ENCODE results near the gene LPCAT3.

The LPCAT3 gene

GRCh38 chr12:6950811-6951540 lies 67.3 kb downstream of the LPCAT3 start, which contains the start of gene PTPN6:
Gene PTPN6 (plus strand): TSS chr12:6951356. CDS start chr12:6951513, 157 bp downstream.
- no peak for DNase-seq

GRCh38 chr12:6950401-6950801 lies 67.9 kb downstream of the LPCAT3 start:
- DNase-seq = no peak

GRCh38 chr12:6948873-6949594 lies 69.2 kb downstream of the LPCAT3 start:
- DNase-seq = no peak

GRCh38 chr12:6947615-6948014 lies 70.7 kb downstream of the LPCAT3 start:
- no peak for DNase-seq

GRCh38 chr12:6946920-6947374 lies 71.3 kb downstream of the LPCAT3 start:
- no peak for DNase-seq

GRCh38 chr12:6946033-6946919 lies 72.0 kb downstream of the LPCAT3 start:
- peak; percentile 98 for DNase-seq

- no peak for DNase-seq
These were observed 72.7 kb downstream of the LPCAT3 start for GRCh38 chr12:6945613-6946012.

GRCh38 chr12:6944381-6945186 lies 73.7 kb downstream of the LPCAT3 start:
- peak; percentile 95 for DNase-seq

GRCh38 chr12:6943722-6944380 lies 74.4 kb downstream of the LPCAT3 start, which contains the start of the genes C12orf57 and RNU7-1:
Gene C12orf57 (plus strand): TSS chr12:6944022. CDS start chr12:6944122, 100 bp downstream.
Gene RNU7-1 (plus strand): TSS chr12:6943816.
- DNase-seq = peak; percentile 84

GRCh38 chr12:6943389-6943721 lies 74.9 kb downstream of the LPCAT3 start:
- peak; percentile 89 for DNase-seq

- no peak for DNase-seq
These were observed 76.0 kb downstream of the LPCAT3 start for GRCh38 chr12:6942331-6942665.

- no peak for DNase-seq
These were observed 76.5 kb downstream of the LPCAT3 start for GRCh38 chr12:6941782-6942181.

GRCh38 chr12:6941267-6941666 lies 77.0 kb downstream of the LPCAT3 start:
- DNase-seq = no peak

GRCh38 chr12:6939191-6939540 lies 79.1 kb downstream of the LPCAT3 start:
- DNase-seq = no peak

- no peak for DNase-seq
These were observed 79.7 kb downstream of the LPCAT3 start for GRCh38 chr12:6938353-6939190.

- DNase-seq = peak; percentile 97
These were observed 80.6 kb downstream of the LPCAT3 start for GRCh38 chr12:6937481-6938352.

GRCh38 chr12:6936636-6937480 lies 81.4 kb downstream of the LPCAT3 start:
- no peak for DNase-seq

GRCh38 chr12:6936194-6936635 lies 82.1 kb downstream of the LPCAT3 start:
- no peak for DNase-seq
